DLD1 (cell line): ENCODE measurements around the gene CYP2C9.

Source experiments
- in situ Hi-C: cut with HindIII; loops from 2 replicates; pipeline ENCODE4 v1.10.0; 2017; ENCODE audit warnings: low sequenced_read_pairs

Gene CYP2C9

DNA sequence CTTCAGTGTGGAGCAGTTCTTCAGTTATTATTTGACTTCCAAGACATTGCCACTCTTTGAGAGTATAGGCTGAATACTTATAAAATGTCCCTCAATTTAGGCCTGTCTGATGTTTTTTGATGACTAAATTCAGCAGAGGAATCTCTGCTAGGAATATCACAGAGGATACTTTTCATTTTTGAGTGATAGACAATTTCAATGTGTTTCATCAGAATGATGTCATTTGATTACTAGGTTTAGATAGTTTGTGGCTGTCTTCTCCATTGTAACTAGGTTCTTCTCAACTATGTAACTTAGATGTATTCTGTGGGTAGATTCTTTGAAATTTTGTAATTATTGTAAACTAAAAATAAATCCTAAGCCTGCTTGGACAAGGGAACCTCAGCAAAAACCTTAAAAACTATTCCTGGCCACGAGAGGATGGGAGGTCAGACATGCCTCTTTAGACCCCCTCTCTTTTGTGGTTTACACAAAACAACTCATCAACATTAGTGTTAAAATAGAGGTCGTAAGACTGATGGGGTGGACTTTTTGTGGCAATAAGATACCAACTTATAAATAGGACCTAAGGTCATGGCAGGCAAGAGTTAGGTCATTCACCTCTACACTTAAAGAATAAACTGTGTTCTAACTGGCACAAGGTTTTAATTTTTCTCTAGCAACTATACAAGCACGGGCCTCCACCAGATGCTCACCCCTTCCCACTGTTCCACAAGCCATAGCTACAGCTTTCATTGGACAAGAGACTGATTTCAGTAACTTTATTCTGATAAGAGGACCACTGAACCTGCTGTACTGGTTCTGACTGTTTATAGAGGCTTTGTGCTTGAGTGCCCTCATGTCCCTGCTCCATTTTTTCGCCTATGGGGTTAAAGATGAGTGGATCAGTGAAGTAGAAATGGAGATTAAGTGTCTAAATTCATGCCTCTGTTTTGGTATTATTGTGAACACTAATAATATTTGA, 97.2 kb downstream of the CYP2C9 start:
- in situ Hi-C loops = no loop called here

GRCh38 chr10:95039281-95039680, 100.8 kb downstream of the CYP2C9 start:
- in situ Hi-C loops = no loop called here
